ENCODE data around the gene CDK2AP2. TPM values are rescaled to one million over a fixed set of nuclear protein-coding genes. Genes with fewer than 3 reads are reported as not detected.

The CDK2AP2 gene
- total and polyA plus RNA-seq, 2 donors (not counting 3 experiments of a cell fraction or from before 2014, with no cell fraction given) = 81.2 to 143 TPM

DNA sequence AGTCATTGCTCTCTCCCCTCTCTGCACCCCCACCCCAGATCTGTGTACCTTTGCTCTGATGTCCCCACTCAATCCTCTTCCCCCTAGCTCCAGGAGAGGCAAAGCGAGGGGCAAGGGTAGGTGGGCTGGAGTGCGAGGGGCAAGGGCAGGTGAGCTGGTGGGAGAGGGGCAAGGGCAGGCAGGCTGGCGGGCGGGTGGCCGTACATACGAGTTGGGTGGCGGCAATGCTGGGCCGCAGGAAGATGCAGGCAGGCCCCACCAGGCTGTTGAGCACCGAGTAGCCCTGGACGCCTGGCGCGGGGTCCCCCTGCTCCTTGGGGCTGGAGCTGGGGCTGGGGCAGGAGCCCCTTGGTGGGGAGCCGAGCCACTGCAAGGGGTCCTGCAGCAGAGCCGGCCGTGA, 14.4 kb upstream of the CDK2AP2 start:
- Histone ChIP-seq H3K27me3 (ENCODE audit: control insufficient read depth in 2 of 2, insufficient read depth in 2 of 2, low read length in 2 of 2) (peaks cover 0 to 3% of the 10 kb centered on the region in 2 experiments), H4K20me1 (replicated peaks; ENCODE audit: control insufficient read depth, extremely low read depth, insufficient read depth, low read length) (no peaks in the 10 kb centered on the region), H3K9me1 (replicated peaks; ENCODE audit: control insufficient read depth, extremely low read depth, insufficient read depth, low read length) (no peaks in the 10 kb centered on the region), H3K4me1 (ENCODE audit: control insufficient read depth, extremely low read depth, insufficient read depth, low read length) (no peaks in the 10 kb centered on the region), H2AFZ (ENCODE audit: low read depth, low read length) (no peak overlapping the region), H3K79me2 (ENCODE audit: control insufficient read depth, insufficient read depth, low read length) (no peaks in the 10 kb centered on the region), H3K4me3 (replicated peaks in 1 of 3; ENCODE audit: insufficient read depth in 1 of 3, low read depth in 1 of 3, low read length in 3 of 3) (no peak overlapping the region), H3K27ac (ENCODE audit: insufficient read depth, low read depth, low read length) (no peak overlapping the region), H3K4me2 (ENCODE audit: insufficient read depth, low read length) (no peak overlapping the region), H3K9me3 (replicated peaks; ENCODE audit: control insufficient read depth, insufficient read depth, low read length) (no peaks in the 10 kb centered on the region), H3K9ac (replicated peaks; ENCODE audit: extremely low read depth, insufficient read depth, low read length) (no peak overlapping the region), H3K36me3 (ENCODE audit: control insufficient read depth in 2 of 2, extremely low read depth in 1 of 2, insufficient read depth in 2 of 2, low read length in 2 of 2) (no peaks in the 10 kb centered on the region)
- dilution Hi-C loops (cut with MboI; ENCODE audit: extremely low pct_ligation_motif_present, low sequenced_read_pairs) (no loop called here), intact Hi-C loops (cut with micrococcal nuclease) (no loop called here)
- TF ChIP-seq CTCF (IDR thresholded peaks at IDR 0.05; ENCODE audit: extremely low read depth in 1 of 2, insufficient read depth in 1 of 2, low read depth in 1 of 2, low read length in 2 of 2) = no peak
- TF ChIP-seq EZH2 (IDR thresholded peaks at IDR 0.05; ENCODE audit: borderline replicate concordance, low read depth, low read length, severe bottlenecking) = no peak
- FAIRE-seq = no peak
- DNase-seq (ENCODE audit: low read depth, low spot score) = no peak
- BruUV-seq (replicated peaks) = no TSS peak
- ChIA-PET CTCF (no interaction called here), POLR2A (no interaction called here)

GRCh38 chr11:67521924-67522323, 14.0 kb upstream of the CDK2AP2 start:
- H3K4me3 ChIP-seq (replicated peaks in 1 of 3; ENCODE audit: insufficient read depth in 1 of 3, low read depth in 1 of 3, low read length in 3 of 3) = no peak overlapping the region
- no peak overlapping the region for H2AFZ ChIP-seq (ENCODE audit: low read depth, low read length)
- FAIRE-seq (no peak), DNase-seq (ENCODE audit: low read depth, low spot score) (no peak)
- peaks cover 0 to 3% of the 10 kb centered on the region in 2 experiments for H3K27me3 ChIP-seq (ENCODE audit: control insufficient read depth in 2 of 2, insufficient read depth in 2 of 2, low read length in 2 of 2)
- dilution Hi-C loops (cut with MboI; ENCODE audit: extremely low pct_ligation_motif_present, low sequenced_read_pairs) = no loop called here
- no TSS peak for BruUV-seq (replicated peaks)
- no peaks in the 10 kb centered on the region for H3K4me1 ChIP-seq (ENCODE audit: control insufficient read depth, extremely low read depth, insufficient read depth, low read length)
- H3K9me3 ChIP-seq (replicated peaks; ENCODE audit: control insufficient read depth, insufficient read depth, low read length) = no peaks in the 10 kb centered on the region
- H3K4me2 ChIP-seq (ENCODE audit: insufficient read depth, low read length) = no peak overlapping the region
- no peak overlapping the region for H3K27ac ChIP-seq (ENCODE audit: insufficient read depth, low read depth, low read length)
- no peaks in the 10 kb centered on the region for H3K9me1 ChIP-seq (replicated peaks; ENCODE audit: control insufficient read depth, extremely low read depth, insufficient read depth, low read length)
- no peak for TF ChIP-seq EZH2 (IDR thresholded peaks at IDR 0.05; ENCODE audit: borderline replicate concordance, low read depth, low read length, severe bottlenecking)
- TF ChIP-seq GATA2 (IDR thresholded peaks at IDR 0.05; ENCODE audit: insufficient read depth, insufficient read length, low read depth, low read length) = no peak
- no peak for TF ChIP-seq JUN (IDR thresholded peaks at IDR 0.05; ENCODE audit: borderline replicate concordance, insufficient read depth, insufficient read length, low read depth)
- TF ChIP-seq POLR2A (IDR thresholded peaks at IDR 0.05; ENCODE audit: low read depth, low read length) = no peak
- TF ChIP-seq MAX (IDR thresholded peaks at IDR 0.05; ENCODE audit: insufficient read depth, insufficient read length) = no peak
- no peak for TF ChIP-seq POLR2AphosphoS5 (IDR thresholded peaks at IDR 0.05; ENCODE audit: insufficient read depth, low read depth, low read length)
- intact Hi-C loops (cut with micrococcal nuclease) = no loop called here
- no peaks in the 10 kb centered on the region for H4K20me1 ChIP-seq (replicated peaks; ENCODE audit: control insufficient read depth, extremely low read depth, insufficient read depth, low read length)
- H3K36me3 ChIP-seq (ENCODE audit: control insufficient read depth in 2 of 2, extremely low read depth in 1 of 2, insufficient read depth in 2 of 2, low read length in 2 of 2) = no peaks in the 10 kb centered on the region
- H3K9ac ChIP-seq (replicated peaks; ENCODE audit: extremely low read depth, insufficient read depth, low read length) = no peak overlapping the region
- H3K79me2 ChIP-seq (ENCODE audit: control insufficient read depth, insufficient read depth, low read length) = no peaks in the 10 kb centered on the region
- ChIA-PET CTCF (interaction anchor here (0.7 kb wide), 1 partner anchor 50 kb away, joined by 3 read pairs; no protein-coding TSS in a partner anchor), POLR2A (no interaction called here)

All from endothelial cell of umbilical vein (primary cell).